IMR-90 (cell line): ENCODE data around the gene ACTN1. TPM values are rescaled to one million over a fixed set of nuclear protein-coding genes. Genes with fewer than 3 reads are reported as not detected.

Experiments used
- ATAC-seq: fragments of 200-7000 bp; cut with Tn5 transposase; 2 replicates; pipeline ENCODE4 v1.9.1; 2020; ENCODE audit warnings: low read depth, mild to moderate bottlenecking, moderate library complexity
- BruUV-seq: library from RNA; stranded (reverse); fragments of 400-500 nt; replicated peaks from 2 replicates; lab custom pipeline; 2021; lab: Mats Ljungman, UMichigan
- CTCF ChIA-PET: fragments of 300-600 bp; formaldehyde crosslinking; extraction: SDS; loops from one replicate; lab custom pipeline; 2021; ENCODE audit warnings: antibody characterized with exemption; lab: Yijun Ruan, JAX
- POLR2A ChIA-PET: fragments of 300-600 bp; sonication (Branson Sonifier 250); formaldehyde crosslinking; loops from one replicate; lab custom pipeline; 2022; ENCODE audit warnings: antibody characterized with exemption; ENCODE audit not compliant: unreplicated experiment; lab: Charles Lee
- DNase-seq: peaks from one replicate; pipeline ENCODE4 v3.0.0; 2013
- H2AFZ ChIP-seq: replicated peaks from 2 replicates; pipeline ENCODE3; 2013; ENCODE audit warnings: low read length, mild to moderate bottlenecking; ENCODE audit not compliant: poor library complexity
- H2AK5ac ChIP-seq: 2 replicates; pipeline ENCODE4 v1.6.1; 2013; ENCODE audit warnings: low read depth, low read length, inconsistent platforms
- H2AK9ac ChIP-seq: replicated peaks from 2 replicates; pipeline ENCODE3; 2013; ENCODE audit warnings: mild to moderate bottlenecking, low read depth, low read length, moderate library complexity; ENCODE audit not compliant: poor library complexity
- H2BK120ac ChIP-seq: 2 replicates; pipeline ENCODE4 v1.6.1; 2013; ENCODE audit warnings: low read depth, low read length, inconsistent platforms
- H2BK15ac ChIP-seq: 3 replicates; pipeline ENCODE4 v1.6.1; 2013; ENCODE audit warnings: low read depth, low read length, inconsistent platforms
- H2BK20ac ChIP-seq: 2 replicates; pipeline ENCODE4 v1.6.1; 2013; ENCODE audit warnings: low read depth, mild to moderate bottlenecking, inconsistent platforms, low read length, moderate library complexity
- H2BK5ac ChIP-seq: 2 replicates; pipeline ENCODE4 v1.6.1; 2013; ENCODE audit warnings: mild to moderate bottlenecking, low read depth, low read length, inconsistent platforms; ENCODE audit not compliant: poor library complexity, severe bottlenecking
- H3K14ac ChIP-seq: replicated peaks from 2 replicates; pipeline ENCODE4 v1.6.1; 2013; ENCODE audit warnings: low read depth, low read length, inconsistent platforms
- H3K18ac ChIP-seq: 2 replicates; pipeline ENCODE4 v1.6.1; 2013; ENCODE audit warnings: low read depth, low read length, control low read depth
- H3K23ac ChIP-seq: 2 replicates; pipeline ENCODE4 v1.6.1; 2013; ENCODE audit warnings: low read depth, low read length, inconsistent platforms
- H3K27ac ChIP-seq: 2 replicates; pipeline ENCODE4 v1.5.1; 2013; ENCODE audit warnings: mild to moderate bottlenecking, control low read depth, low read length; ENCODE audit not compliant: insufficient read depth
- H3K27me3 ChIP-seq: 2 replicates; pipeline ENCODE4 v1.6.1; 2013; ENCODE audit warnings: low read length; ENCODE audit not compliant: control insufficient read depth, insufficient read depth
- H3K36me3 ChIP-seq: 2 replicates; pipeline ENCODE4 v1.6.1; 2013; ENCODE audit warnings: low read length, mixed read lengths; ENCODE audit not compliant: control insufficient read depth, insufficient read depth
- H3K4ac ChIP-seq: 2 replicates; pipeline ENCODE4 v1.6.1; 2013; ENCODE audit warnings: low read depth, low read length, inconsistent platforms
- H3K4me1 ChIP-seq: 2 replicates; pipeline ENCODE4 v1.6.1; 2013; ENCODE audit warnings: low read length, mixed read lengths; ENCODE audit not compliant: control insufficient read depth, insufficient read depth
- H3K4me2 ChIP-seq: 2 replicates; pipeline ENCODE4 v1.6.1; 2013; ENCODE audit warnings: low read depth, mild to moderate bottlenecking, control low read depth, low read length, moderate library complexity
- H3K4me3 ChIP-seq: 2 replicates; pipeline ENCODE4 v1.5.1; 2013; ENCODE audit warnings: low read depth, mild to moderate bottlenecking, control low read depth, low read length, moderate library complexity; ENCODE audit not compliant: insufficient read depth
- H3K56ac ChIP-seq: 2 replicates; pipeline ENCODE4 v1.6.1; 2013; ENCODE audit warnings: low read length, inconsistent platforms; ENCODE audit not compliant: insufficient read depth; ENCODE audit errors: extremely low read depth
- H3K79me1 ChIP-seq, 2 experiments: 2 replicates each; pipeline ENCODE4 v1.6.1; 2013; ENCODE audit warnings: low read length in 2 of 2, inconsistent platforms in 1 of 2, low read depth in 1 of 2
- H3K9ac ChIP-seq: 2 replicates; pipeline ENCODE4 v1.6.1; 2013; ENCODE audit warnings: low read depth, low read length, control low read depth
- H3K9me1 ChIP-seq: 2 replicates; pipeline ENCODE4 v1.6.1; 2013; ENCODE audit warnings: low read length, inconsistent platforms; ENCODE audit not compliant: insufficient read depth
- H3K9me3 ChIP-seq: 2 replicates; pipeline ENCODE4 v1.6.1; 2013; ENCODE audit warnings: low read length; ENCODE audit not compliant: control insufficient read depth, insufficient read depth
- H4K20me1 ChIP-seq: 2 replicates; pipeline ENCODE4 v1.6.1; 2013; ENCODE audit warnings: low read length, inconsistent platforms; ENCODE audit not compliant: insufficient read depth
- H4K5ac ChIP-seq: 2 replicates; pipeline ENCODE4 v1.6.1; 2013; ENCODE audit warnings: mild to moderate bottlenecking, low read depth, low read length, control low read depth
- H4K8ac ChIP-seq, 2 experiments: 2 replicates each; pipeline ENCODE4 v1.6.1; 2013; ENCODE audit warnings: low read depth in 2 of 2, low read length in 2 of 2, control low read depth in 1 of 2, inconsistent platforms in 1 of 2
- H4K91ac ChIP-seq: 2 replicates; pipeline ENCODE4 v1.6.1; 2013; ENCODE audit warnings: low read depth, low read length, inconsistent platforms; ENCODE audit not compliant: insufficient read depth
- CEBPB ChIP-seq: IDR thresholded peaks from 2 replicates; pipeline ENCODE4 v1.6.1; 2012; ENCODE audit warnings: low read depth, low read length, improper control_type of control experiment
- CHD1 ChIP-seq: IDR thresholded peaks from 2 replicates; pipeline ENCODE4 v1.6.1; 2012; ENCODE audit warnings: low read depth, low read length, improper control_type of control experiment
- MAZ ChIP-seq: IDR thresholded peaks from 2 replicates; pipeline ENCODE4 v1.6.1; 2012; ENCODE audit warnings: low read depth, mild to moderate bottlenecking, low read length, improper control_type of control experiment, moderate library complexity, borderline replicate concordance
- RFX5 ChIP-seq: IDR thresholded peaks from 2 replicates; pipeline ENCODE4 v1.8.0; 2012; ENCODE audit warnings: low read depth, mild to moderate bottlenecking, low read length, moderate library complexity
- SMC3 ChIP-seq: fragments of 150-350 bp; IDR thresholded peaks from 2 replicates; pipeline ENCODE4 v1.6.1; 2016; ENCODE audit warnings: low read depth, mild to moderate bottlenecking, antibody characterized with exemption, low read length, moderate library complexity
- USF2 ChIP-seq: fragments of 150-350 bp; IDR thresholded peaks from 2 replicates; pipeline ENCODE4 v1.6.1; 2017; ENCODE audit warnings: mild to moderate bottlenecking, antibody characterized with exemption, low read length, low read depth
- WGBS, 2 experiments: methylation state at CpG; one replicate each; pipeline versions ENCODE4 v1.1.5 to v1.1.7; 2013; ENCODE audit warnings: missing lambda C conversion rate in 2 of 2; ENCODE audit not compliant: insufficient read length in 1 of 2; ENCODE audit errors: extremely low coverage in 2 of 2; 5-methylcytosine and 5-hydroxymethylcytosine counted together
- dilution Hi-C: fragments of 300-500 bp; cut with HindIII; formaldehyde crosslinking; loops from one replicate; pipeline ENCODE4 v1.14.3; 2018; ENCODE audit warnings: low sequenced_read_pairs; ENCODE audit not compliant: unreplicated experiment
- in situ Hi-C: fragments of 300-500 bp; cut with MboI; formaldehyde crosslinking; loops from 3 replicates; pipeline ENCODE4 v1.14.3; 2019; ENCODE audit warnings: low sequenced_read_pairs, inconsistent platforms, mixed read lengths
- intact Hi-C: fragments of 100-400 bp; cut with micrococcal nuclease; formaldehyde crosslinking; loops from 2 replicates; pipeline ENCODE4 v1.10.0; 2022
- polyA plus RNA-seq, 3 experiments: library from polyadenylated mRNA; depleted of rRNA; stranded (reverse); fragments of >200 nt; gene quantifications; 2 replicates each; pipeline ENCODE4 v1.2.3, GENCODE V29; 2012; ENCODE audit warnings: low replicate concordance in 1 of 3
- total RNA-seq: library from RNA; depleted of rRNA; stranded (reverse); fragments of >200 nt; gene quantifications from 2 replicates; pipeline ENCODE4 v1.2.3, GENCODE V29; 2012
- TF ChIP-seq, protein P1 (sequence below): conservative IDR thresholded peaks from 2 replicates; pipeline ENCODE4 v1.5.1; 2012; ENCODE audit warnings: mild to moderate bottlenecking, low read depth, low read length, improper control_type of control experiment

ACTN1 gene
- total and polyA plus RNA-seq, 2 of the 4 experiments (the other 2 are of a cell fraction): 684 to 766 TPM

GRCh38 chr14:68860771-68861170 lies 118.3 kb downstream of the ACTN1 start:
- H2AK9ac ChIP-seq: no peak overlapping the region
- H3K27ac ChIP-seq: no peak overlapping the region
- no peak overlapping the region for H3K14ac ChIP-seq
- H4K8ac ChIP-seq: no peak overlapping the region
- H2BK15ac ChIP-seq: no peak overlapping the region
- no peak overlapping the region for H2BK5ac ChIP-seq
- dilution Hi-C loops (no loop called here), in situ Hi-C loops (loop anchor here (10.0 kb wide), 1 partner anchor 244 kb away; no protein-coding TSS in a partner anchor), intact Hi-C loops (loop anchor here (5.0 kb wide), 2 partner anchors 117 to 487 kb away; partner anchors contain the start of gene ACTN1)
- H3K27me3 ChIP-seq: no peaks in the 10 kb centered on the region
- H4K5ac ChIP-seq: no peak overlapping the region
- peaks cover 3% of the 10 kb centered on the region; the same call in 1 of the 2 replicates for H3K9me1 ChIP-seq
- no peak overlapping the region for H4K91ac ChIP-seq
- H3K4ac ChIP-seq: no peak overlapping the region
- no peak overlapping the region for H3K18ac ChIP-seq
- H3K4me2 ChIP-seq: no peak overlapping the region
- DNase-seq (no peak), ATAC-seq (no peak)
- H3K4me1 ChIP-seq: no peaks in the 10 kb centered on the region
- no peak overlapping the region for H3K9ac ChIP-seq
- no peak overlapping the region for H3K56ac ChIP-seq
- H4K20me1 ChIP-seq: 0 out of 2 replicates have a peak, but pooled peaks cover 3% of the 10 kb centered on the region
- no peak overlapping the region for H2AK5ac ChIP-seq
- peaks cover 0 to 3% of the 10 kb centered on the region in 2 experiments; a peak in 2 of 4 replicates for H3K79me1 ChIP-seq
- H2BK20ac ChIP-seq: no peak overlapping the region
- WGBS, 2 experiments: 67% methylated on average over 3 of the region's 5 CpGs; no CpG with 5 or more reads in 1 of the 2 experiments
- ChIA-PET CTCF (no interaction called here), POLR2A (no interaction called here)
- peaks cover 4% of the 10 kb centered on the region for H3K9me3 ChIP-seq
- no peak overlapping the region for H3K4me3 ChIP-seq
- H2AFZ ChIP-seq: no peak overlapping the region
- no peak overlapping the region for H2BK120ac ChIP-seq
- H3K23ac ChIP-seq: no peak overlapping the region; the same call in 1 of the 2 replicates
- BruUV-seq: no TSS peak
- peaks cover 1% of the 10 kb centered on the region for H3K36me3 ChIP-seq
- no peak for TF ChIP-seq USF2
- no peak for TF ChIP-seq CHD1
- TF ChIP-seq MAZ: no peak
- TF ChIP-seq RFX5: no peak
- TF ChIP-seq CEBPB: no peak
- TF ChIP-seq, protein P1, sequence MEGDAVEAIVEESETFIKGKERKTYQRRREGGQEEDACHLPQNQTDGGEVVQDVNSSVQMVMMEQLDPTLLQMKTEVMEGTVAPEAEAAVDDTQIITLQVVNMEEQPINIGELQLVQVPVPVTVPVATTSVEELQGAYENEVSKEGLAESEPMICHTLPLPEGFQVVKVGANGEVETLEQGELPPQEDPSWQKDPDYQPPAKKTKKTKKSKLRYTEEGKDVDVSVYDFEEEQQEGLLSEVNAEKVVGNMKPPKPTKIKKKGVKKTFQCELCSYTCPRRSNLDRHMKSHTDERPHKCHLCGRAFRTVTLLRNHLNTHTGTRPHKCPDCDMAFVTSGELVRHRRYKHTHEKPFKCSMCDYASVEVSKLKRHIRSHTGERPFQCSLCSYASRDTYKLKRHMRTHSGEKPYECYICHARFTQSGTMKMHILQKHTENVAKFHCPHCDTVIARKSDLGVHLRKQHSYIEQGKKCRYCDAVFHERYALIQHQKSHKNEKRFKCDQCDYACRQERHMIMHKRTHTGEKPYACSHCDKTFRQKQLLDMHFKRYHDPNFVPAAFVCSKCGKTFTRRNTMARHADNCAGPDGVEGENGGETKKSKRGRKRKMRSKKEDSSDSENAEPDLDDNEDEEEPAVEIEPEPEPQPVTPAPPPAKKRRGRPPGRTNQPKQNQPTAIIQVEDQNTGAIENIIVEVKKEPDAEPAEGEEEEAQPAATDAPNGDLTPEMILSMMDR: no peak
- TF ChIP-seq SMC3: no peak
